ENCODE results near the gene LHFPL4.

DNA sequence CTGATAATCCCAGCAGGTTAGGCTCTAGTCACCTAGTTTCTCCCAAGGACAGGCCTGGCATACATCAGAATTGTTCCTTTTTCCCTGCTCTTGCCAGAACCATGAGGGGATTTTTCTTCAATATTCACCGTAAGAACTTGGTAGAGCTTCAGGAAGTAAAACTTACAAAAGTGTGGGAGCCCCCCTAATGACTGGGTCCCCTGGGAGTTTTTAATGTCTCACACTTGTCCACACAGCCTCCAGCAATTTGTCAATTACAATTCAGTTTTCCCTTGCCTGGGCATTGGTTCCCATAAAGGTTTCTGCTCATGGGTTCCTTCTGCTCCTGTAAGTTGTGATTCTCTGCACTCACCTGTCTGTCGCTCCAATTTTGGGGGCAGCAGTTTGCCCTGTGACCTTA lies 28.5 kb downstream of the LHFPL4 start:
- no peak for TF ChIP-seq POLR2A (IDR thresholded peaks at IDR 0.05)
- TF ChIP-seq, protein P1, sequence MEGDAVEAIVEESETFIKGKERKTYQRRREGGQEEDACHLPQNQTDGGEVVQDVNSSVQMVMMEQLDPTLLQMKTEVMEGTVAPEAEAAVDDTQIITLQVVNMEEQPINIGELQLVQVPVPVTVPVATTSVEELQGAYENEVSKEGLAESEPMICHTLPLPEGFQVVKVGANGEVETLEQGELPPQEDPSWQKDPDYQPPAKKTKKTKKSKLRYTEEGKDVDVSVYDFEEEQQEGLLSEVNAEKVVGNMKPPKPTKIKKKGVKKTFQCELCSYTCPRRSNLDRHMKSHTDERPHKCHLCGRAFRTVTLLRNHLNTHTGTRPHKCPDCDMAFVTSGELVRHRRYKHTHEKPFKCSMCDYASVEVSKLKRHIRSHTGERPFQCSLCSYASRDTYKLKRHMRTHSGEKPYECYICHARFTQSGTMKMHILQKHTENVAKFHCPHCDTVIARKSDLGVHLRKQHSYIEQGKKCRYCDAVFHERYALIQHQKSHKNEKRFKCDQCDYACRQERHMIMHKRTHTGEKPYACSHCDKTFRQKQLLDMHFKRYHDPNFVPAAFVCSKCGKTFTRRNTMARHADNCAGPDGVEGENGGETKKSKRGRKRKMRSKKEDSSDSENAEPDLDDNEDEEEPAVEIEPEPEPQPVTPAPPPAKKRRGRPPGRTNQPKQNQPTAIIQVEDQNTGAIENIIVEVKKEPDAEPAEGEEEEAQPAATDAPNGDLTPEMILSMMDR (IDR thresholded peaks at IDR 0.05), result no peak
- TF ChIP-seq EP300 (IDR thresholded peaks at IDR 0.05), result no peak

All from upper lobe of left lung (tissue), 4 donors.